ENCODE measurements around the gene SLC26A4. TPM values are rescaled to one million over a fixed set of nuclear protein-coding genes. Genes with fewer than 3 reads are reported as not detected.

Gene SLC26A4
- total RNA-seq, 4 donors from 2014 or later = 0.18 to 0.27 TPM; not detected in 2

DNA sequence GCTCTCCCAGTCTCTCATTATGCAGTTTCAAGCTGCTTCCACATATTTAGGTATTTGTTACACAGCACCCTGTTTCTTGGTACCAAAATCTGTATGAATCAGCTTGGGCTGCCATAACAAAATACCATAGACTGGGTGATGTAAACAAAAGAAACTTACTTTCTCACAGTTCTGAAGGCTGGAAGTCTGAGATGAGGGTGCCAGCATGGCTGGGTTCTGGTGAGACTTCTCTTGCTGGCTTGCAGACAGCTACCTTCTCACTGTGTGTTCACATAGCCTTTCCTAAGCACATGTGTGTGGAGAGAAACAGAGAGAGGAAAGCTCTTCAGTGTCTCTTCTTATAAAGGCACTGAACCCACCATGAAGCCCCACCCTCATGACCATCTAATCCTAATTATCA lies 67.6 kb downstream of the SLC26A4 start:
- TF ChIP-seq POLR2A (IDR thresholded peaks at IDR 0.05) (no peak), CTCF (IDR thresholded peaks at IDR 0.05) (no peak)
- no peaks in the 10 kb centered on the region for H3K27me3 ChIP-seq
- H3K4me1 ChIP-seq = no peaks in the 10 kb centered on the region
- H3K4me3 ChIP-seq = no peak overlapping the region
- no peaks in the 10 kb centered on the region for H3K36me3 ChIP-seq
- no peak for DNase-seq
- no peaks in the 10 kb centered on the region for H3K9me3 ChIP-seq
- no peak overlapping the region for H3K27ac ChIP-seq

- Histone ChIP-seq H3K27me3 (no peaks in the 10 kb centered on the region), H3K4me1 (peaks cover 0 to 32% (median 10%) of the 10 kb centered on the region in 4 donors), H3K27ac (peak overlapping the region; percentile 89 to 98 (median 96)), H3K4me3 (peak overlapping the region; percentile 71 to 90 (median 84)), H3K36me3 (no peaks in the 10 kb centered on the region), H3K9me3 (no peaks in the 10 kb centered on the region)
- DNase-seq = peak; percentile 59 to 81 (median 77)
- TF ChIP-seq CTCF (IDR thresholded peaks at IDR 0.05) (no peak), POLR2A (IDR thresholded peaks at IDR 0.05) (no peak)
These were observed 82.3 kb downstream of the SLC26A4 start for GRCh38 chr7:107742678-107743566.

- Histone ChIP-seq H3K27me3 (no peaks in the 10 kb centered on the region), H3K27ac (peak within 1 kb of the TSS; percentile 89 to 98 (median 96)), H3K4me1 (peaks cover 0 to 39% (median 10%) of the 10 kb centered on the region in 4 donors), H3K36me3 (peaks cover 0 to 2% (median 0%) of the 10 kb centered on the region in 3 donors), H3K9me3 (no peaks in the 10 kb centered on the region), H3K4me3 (peak within 1 kb of the TSS; percentile 71 to 90 (median 84))
- TF ChIP-seq CTCF (IDR thresholded peaks at IDR 0.05) (peak; percentile 44 to 84 (median 72)), POLR2A (IDR thresholded peaks at IDR 0.05) (peak; percentile 40 to 62)
- DNase-seq = peak; percentile 96 to 99 (median 98)
These were observed 83.1 kb downstream of the SLC26A4 start, which contains the start of gene CBLL1 for GRCh38 chr7:107743567-107744344. Gene CBLL1 (plus strand): TSS chr7:107744142. CDS start chr7:107744164, 22 bp downstream.

GRCh38 chr7:107744345-107744750 lies 83.7 kb downstream of the SLC26A4 start:
- Histone ChIP-seq H3K4me1 (peaks cover 0 to 39% (median 10%) of the 10 kb centered on the region in 4 donors), H3K36me3 (peaks cover 0 to 8% (median 0%) of the 10 kb centered on the region in 3 donors), H3K9me3 (no peaks in the 10 kb centered on the region), H3K27me3 (no peaks in the 10 kb centered on the region), H3K27ac (peak overlapping the region; percentile 89 to 98 (median 96)), H3K4me3 (peak overlapping the region; percentile 71 to 90 (median 84))
- no peak for DNase-seq
- TF ChIP-seq POLR2A (IDR thresholded peaks at IDR 0.05) = no peak
- TF ChIP-seq CTCF (IDR thresholded peaks at IDR 0.05) = peak in 1 of 6 experiments; percentile 11

DNA sequence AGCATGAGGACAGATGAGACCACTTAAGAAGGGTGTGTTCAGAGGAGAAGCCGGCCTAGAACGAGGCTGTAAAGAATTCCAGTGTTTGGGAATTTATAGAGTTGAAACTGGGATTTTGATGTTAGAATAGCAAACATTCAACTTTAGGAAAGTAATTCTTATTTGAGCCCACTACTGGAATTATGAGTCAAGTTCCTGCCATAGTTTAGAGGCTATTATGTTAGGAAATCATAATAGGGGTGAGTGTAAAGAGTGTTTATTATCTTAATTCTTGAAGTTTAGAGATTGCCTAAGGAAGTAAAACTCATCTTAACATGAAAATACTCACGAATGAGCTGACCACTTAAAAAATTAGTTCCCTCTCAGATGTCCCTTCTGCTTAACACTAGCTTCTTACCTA lies 85.4 kb downstream of the SLC26A4 start:
- DNase-seq = no peak
- Histone ChIP-seq H3K9me3 (no peaks in the 10 kb centered on the region), H3K27me3 (no peaks in the 10 kb centered on the region), H3K36me3 (peaks cover 0 to 24% (median 0%) of the 10 kb centered on the region in 3 donors), H3K4me3 (no peak overlapping the region), H3K4me1 (peaks cover 0 to 39% (median 10%) of the 10 kb centered on the region in 4 donors), H3K27ac (no peak overlapping the region)
- TF ChIP-seq CTCF (IDR thresholded peaks at IDR 0.05) (no peak), POLR2A (IDR thresholded peaks at IDR 0.05) (no peak)
